HL-60 (cell line): ENCODE data around the gene RFTN1.

Source experiments
- DNase-seq, 2 experiments: peaks; one replicate each; pipeline ENCODE4 v3.0.0-alpha.2; 2010 to 2020; ENCODE audit warnings: low read depth in 1 of 2, low spot score in 1 of 2
- H3K27ac ChIP-seq: fragments of 250-450 bp; sonication (Bioruptor Pico); replicated peaks from 2 replicates; pipeline ENCODE4 v1.5.1; 2020; ENCODE audit warnings: mild to moderate bottlenecking, moderate library complexity
- H3K27me3 ChIP-seq: fragments of 250-450 bp; sonication (Bioruptor Pico); 2 replicates; pipeline ENCODE4 v1.5.1; 2021; ENCODE audit warnings: mild to moderate bottlenecking, moderate library complexity; ENCODE audit not compliant: insufficient read depth, poor library complexity, severe bottlenecking
- H3K4me3 ChIP-seq: replicated peaks from 2 replicates; pipeline ENCODE4 v1.5.1; 2011; ENCODE audit warnings: mild to moderate bottlenecking, control low read depth, low read length; ENCODE audit not compliant: insufficient read depth
- CTCF ChIP-seq: IDR thresholded peaks from one replicate; pipeline ENCODE4 v1.5.1; 2011; ENCODE audit warnings: low read length, control low read depth, inconsistent platforms; ENCODE audit not compliant: insufficient read depth
- GABPA ChIP-seq: IDR thresholded peaks from 2 replicates; pipeline ENCODE4 v1.6.1; 2012; ENCODE audit warnings: low read depth
- POLR2AphosphoS5 ChIP-seq: IDR thresholded peaks from 2 replicates; pipeline ENCODE4 v1.6.1; 2012; ENCODE audit warnings: low read depth
- SPI1 ChIP-seq: IDR thresholded peaks from 2 replicates; pipeline ENCODE4 v1.6.1; 2012; ENCODE audit warnings: low read depth, mild to moderate bottlenecking, borderline replicate concordance
- TF ChIP-seq, protein P1 (sequence below): IDR thresholded peaks from 2 replicates; pipeline ENCODE4 v1.6.1; 2012; ENCODE audit warnings: low read depth; ENCODE audit not compliant: insufficient replicate concordance

Gene RFTN1

DNA sequence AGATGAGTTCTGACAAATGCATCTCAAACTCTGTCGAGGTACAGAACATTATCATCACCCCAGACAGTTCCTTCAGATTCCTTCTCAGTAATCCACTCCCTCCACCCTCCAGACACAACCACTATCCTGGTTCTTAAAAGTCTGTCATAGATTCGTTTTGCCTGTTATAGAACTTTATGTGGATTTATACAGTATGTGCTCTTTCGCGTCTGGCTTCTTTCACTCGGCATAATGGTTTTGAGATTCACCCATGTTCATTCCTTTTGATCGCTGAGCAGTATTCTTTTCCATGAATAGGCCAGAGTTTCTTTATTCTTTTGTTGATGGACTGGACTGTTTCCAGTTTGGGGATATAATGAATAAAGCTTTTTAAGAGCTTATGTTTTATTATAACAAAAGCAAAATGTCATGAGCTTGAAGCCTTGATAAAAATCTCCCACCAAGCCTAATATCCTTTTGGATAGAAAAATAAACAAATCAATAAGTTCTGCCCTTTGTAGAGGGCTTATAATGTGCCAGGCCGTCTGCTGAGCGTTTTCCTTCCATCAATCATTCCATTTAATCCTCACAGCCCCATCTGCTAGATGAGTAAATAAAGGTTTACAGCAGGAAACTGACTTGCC, 21.3 kb upstream of the RFTN1 start:
- TF ChIP-seq SPI1 (no peak), GABPA (no peak), CTCF (no peak), POLR2AphosphoS5 (no peak)
- TF ChIP-seq, protein P1, sequence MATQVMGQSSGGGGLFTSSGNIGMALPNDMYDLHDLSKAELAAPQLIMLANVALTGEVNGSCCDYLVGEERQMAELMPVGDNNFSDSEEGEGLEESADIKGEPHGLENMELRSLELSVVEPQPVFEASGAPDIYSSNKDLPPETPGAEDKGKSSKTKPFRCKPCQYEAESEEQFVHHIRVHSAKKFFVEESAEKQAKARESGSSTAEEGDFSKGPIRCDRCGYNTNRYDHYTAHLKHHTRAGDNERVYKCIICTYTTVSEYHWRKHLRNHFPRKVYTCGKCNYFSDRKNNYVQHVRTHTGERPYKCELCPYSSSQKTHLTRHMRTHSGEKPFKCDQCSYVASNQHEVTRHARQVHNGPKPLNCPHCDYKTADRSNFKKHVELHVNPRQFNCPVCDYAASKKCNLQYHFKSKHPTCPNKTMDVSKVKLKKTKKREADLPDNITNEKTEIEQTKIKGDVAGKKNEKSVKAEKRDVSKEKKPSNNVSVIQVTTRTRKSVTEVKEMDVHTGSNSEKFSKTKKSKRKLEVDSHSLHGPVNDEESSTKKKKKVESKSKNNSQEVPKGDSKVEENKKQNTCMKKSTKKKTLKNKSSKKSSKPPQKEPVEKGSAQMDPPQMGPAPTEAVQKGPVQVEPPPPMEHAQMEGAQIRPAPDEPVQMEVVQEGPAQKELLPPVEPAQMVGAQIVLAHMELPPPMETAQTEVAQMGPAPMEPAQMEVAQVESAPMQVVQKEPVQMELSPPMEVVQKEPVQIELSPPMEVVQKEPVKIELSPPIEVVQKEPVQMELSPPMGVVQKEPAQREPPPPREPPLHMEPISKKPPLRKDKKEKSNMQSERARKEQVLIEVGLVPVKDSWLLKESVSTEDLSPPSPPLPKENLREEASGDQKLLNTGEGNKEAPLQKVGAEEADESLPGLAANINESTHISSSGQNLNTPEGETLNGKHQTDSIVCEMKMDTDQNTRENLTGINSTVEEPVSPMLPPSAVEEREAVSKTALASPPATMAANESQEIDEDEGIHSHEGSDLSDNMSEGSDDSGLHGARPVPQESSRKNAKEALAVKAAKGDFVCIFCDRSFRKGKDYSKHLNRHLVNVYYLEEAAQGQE = no peak
- H3K27me3 ChIP-seq = peaks cover 8% of the 10 kb centered on the region
- H3K27ac ChIP-seq = no peak overlapping the region
- DNase-seq = no peak
- no peak overlapping the region for H3K4me3 ChIP-seq

- Histone ChIP-seq H3K4me3 (no peak overlapping the region), H3K27ac (no peak overlapping the region), H3K27me3 (peaks cover 8% of the 10 kb centered on the region)
- no peak for DNase-seq
- TF ChIP-seq, protein P1 = no peak
- TF ChIP-seq POLR2AphosphoS5 (no peak), CTCF (no peak), GABPA (no peak), SPI1 (no peak)
Measured at GRCh38 chr3:16533928-16534574, 20.6 kb upstream of the RFTN1 start.

DNA sequence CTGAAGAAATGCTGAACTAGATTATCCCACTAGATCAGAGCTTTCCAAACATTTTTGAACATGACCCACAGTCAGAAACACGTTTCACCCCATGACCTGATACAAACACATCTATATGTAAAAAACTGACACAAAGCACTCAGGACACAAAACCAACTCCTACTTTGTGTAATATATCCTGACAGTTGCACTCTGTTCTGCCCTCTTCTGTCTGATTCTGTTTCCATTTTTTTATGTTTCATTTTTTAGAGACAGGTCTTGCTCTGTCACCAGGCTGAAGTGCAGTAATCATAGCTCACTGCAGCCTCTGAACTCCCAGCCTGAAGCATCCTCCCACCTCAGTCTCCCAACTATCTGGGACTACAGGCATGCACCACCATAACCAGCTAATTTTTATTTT, 15.8 kb upstream of the RFTN1 start:
- H3K4me3 ChIP-seq = no peak overlapping the region
- TF ChIP-seq GABPA = no peak
- no peak for TF ChIP-seq POLR2AphosphoS5
- TF ChIP-seq, protein P1 = no peak
- no peak for TF ChIP-seq SPI1
- no peak for TF ChIP-seq CTCF
- no peak for DNase-seq
- H3K27me3 ChIP-seq = peaks cover 6% of the 10 kb centered on the region
- no peak overlapping the region for H3K27ac ChIP-seq
